Aorta (tissue), 5 donors: Measurements from ENCODE around the gene TRIM39. TPM values are rescaled to one million over a fixed set of nuclear protein-coding genes. Genes with fewer than 3 reads are reported as not detected.

Experiments
- ATAC-seq: fragments of 200-7000 bp; cut with Tn5 transposase; one replicate; pipeline ENCODE4 v1.9.1; 2022; ENCODE audit warnings: moderate library complexity; ENCODE audit not compliant: low FRiP score
- DNase-seq, 2 donors: peaks; one replicate each; pipeline ENCODE4 v3.0.0-alpha.2; 2020
- H3K27ac ChIP-seq, 2 donors: one replicate each; pipeline ENCODE4 v1.5.1; 2013; ENCODE audit warnings: low read length in 2 of 2, mild to moderate bottlenecking in 2 of 2, moderate library complexity in 2 of 2, control low read depth in 1 of 2, inconsistent platforms in 1 of 2, low read depth in 1 of 2
- H3K27me3 ChIP-seq, 2 donors: one replicate each; pipeline ENCODE4 v1.6.1; 2013; ENCODE audit warnings: control low read depth in 1 of 2, low read length in 1 of 2, mild to moderate bottlenecking in 1 of 2, moderate library complexity in 1 of 2; ENCODE audit not compliant: insufficient read depth in 2 of 2, control insufficient read depth in 1 of 2
- H3K36me3 ChIP-seq, 2 donors: one replicate each; pipeline ENCODE4 v1.6.1; 2013; ENCODE audit warnings: control low read depth in 1 of 2, low read length in 1 of 2, mild to moderate bottlenecking in 1 of 2; ENCODE audit not compliant: insufficient read depth in 2 of 2, control insufficient read depth in 1 of 2
- H3K4me1 ChIP-seq, 2 donors: one replicate each; pipeline ENCODE4 v1.6.1; 2013; ENCODE audit warnings: low read length in 2 of 2, control low read depth in 1 of 2, mild to moderate bottlenecking in 1 of 2, moderate library complexity in 1 of 2; ENCODE audit not compliant: insufficient read depth in 2 of 2, control insufficient read depth in 1 of 2
- H3K4me3 ChIP-seq, 2 donors: one replicate each; pipeline ENCODE4 v1.5.1; 2013; ENCODE audit warnings: low read length in 2 of 2, control low read depth in 1 of 2, mild to moderate bottlenecking in 1 of 2
- H3K9me3 ChIP-seq: one replicate; pipeline ENCODE4 v1.6.1; 2013; ENCODE audit warnings: mild to moderate bottlenecking, low read length; ENCODE audit not compliant: control insufficient read depth
- WGBS, 2 donors: extraction: QIAGEN DNeasy Blood & Tissue Kit; methylation state at CpG; one replicate each; pipeline ENCODE4 v1.1.7; 2013; 5-methylcytosine and 5-hydroxymethylcytosine counted together
- intact Hi-C, 2 donors: fragments of 100-400 bp; cut with DNase I; formaldehyde crosslinking; loops; one replicate each; pipeline versions ENCODE4 v1.14.2 to v1.15.0; 2022
- polyA plus RNA-seq, 2 donors: library from polyadenylated mRNA; stranded (reverse); fragments of 200-250 nt; gene quantifications; one replicate each; pipeline ENCODE4 v1.2.3, GENCODE V29; 2013
- total RNA-seq, 2 donors: library from RNA; stranded (reverse); fragmentation: NEBNext Ultra II Directional; extraction: Animal tissue kit (Norgen Biotek cat#: 25700); gene quantifications; one replicate each; pipeline ENCODE4 v1.2.1, GENCODE V29; 2021
- donor health status: healthy with polysubstance abuse.
- donor health status: Bipolar disorder and iron deficiency.
- donor health status: DM: no; HTN: no; CAD: no.
- donor health status: DM: no; HTN: no; CAD: no.
- donor health status: DM: yes; HTN: yes; CAD: no.

Gene TRIM39
- total and polyA plus RNA-seq, 4 donors = 10.3 to 15.7 (median 14.7) TPM

- H3K36me3 ChIP-seq = peaks cover 3 to 5% of the 10 kb centered on the region in 2 donors
Measured at GRCh38 chr6:30340589-30341054, 13.9 kb downstream of the TRIM39 start.

GRCh38 chr6:30341218-30341617 is 14.5 kb downstream of the TRIM39 start:
- Histone ChIP-seq H3K4me3 (no peak overlapping the region), H3K36me3 (peaks cover 2 to 3% of the 10 kb centered on the region in 2 donors), H3K27ac (no peak overlapping the region), H3K27me3 (no peaks in the 10 kb centered on the region), H3K9me3 (no peaks in the 10 kb centered on the region), H3K4me1 (no peaks in the 10 kb centered on the region)
- ATAC-seq (no peak), DNase-seq (no peak)
- 91 to 94% methylated on average over 3 of the region's 3 CpGs for WGBS, 2 donors
- intact Hi-C loops = no loop called here

More at GRCh38 chr6:30340589-30341054, 13.9 kb downstream of the TRIM39 start:
- ATAC-seq (no peak), DNase-seq (no peak)
- Histone ChIP-seq H3K27me3 (no peaks in the 10 kb centered on the region), H3K27ac (no peak overlapping the region), H3K4me1 (no peaks in the 10 kb centered on the region), H3K4me3 (no peak overlapping the region), H3K9me3 (no peaks in the 10 kb centered on the region)
- intact Hi-C loops = no loop called here
- WGBS, 2 donors = 86 to 91% methylated on average over 6 of the region's 6 CpGs

GRCh38 chr6:30341728-30342127 is 15.0 kb downstream of the TRIM39 start:
- H3K4me3 ChIP-seq = no peak overlapping the region
- no peaks in the 10 kb centered on the region for H3K9me3 ChIP-seq
- H3K27me3 ChIP-seq = no peaks in the 10 kb centered on the region
- no peaks in the 10 kb centered on the region for H3K4me1 ChIP-seq
- DNase-seq (no peak), ATAC-seq (no peak)
- H3K36me3 ChIP-seq = peaks cover 2 to 3% of the 10 kb centered on the region in 2 donors
- 94% methylated on average over 16 of the region's 16 CpGs for WGBS, 2 donors
- no peak overlapping the region for H3K27ac ChIP-seq
- intact Hi-C loops = no loop called here

DNA sequence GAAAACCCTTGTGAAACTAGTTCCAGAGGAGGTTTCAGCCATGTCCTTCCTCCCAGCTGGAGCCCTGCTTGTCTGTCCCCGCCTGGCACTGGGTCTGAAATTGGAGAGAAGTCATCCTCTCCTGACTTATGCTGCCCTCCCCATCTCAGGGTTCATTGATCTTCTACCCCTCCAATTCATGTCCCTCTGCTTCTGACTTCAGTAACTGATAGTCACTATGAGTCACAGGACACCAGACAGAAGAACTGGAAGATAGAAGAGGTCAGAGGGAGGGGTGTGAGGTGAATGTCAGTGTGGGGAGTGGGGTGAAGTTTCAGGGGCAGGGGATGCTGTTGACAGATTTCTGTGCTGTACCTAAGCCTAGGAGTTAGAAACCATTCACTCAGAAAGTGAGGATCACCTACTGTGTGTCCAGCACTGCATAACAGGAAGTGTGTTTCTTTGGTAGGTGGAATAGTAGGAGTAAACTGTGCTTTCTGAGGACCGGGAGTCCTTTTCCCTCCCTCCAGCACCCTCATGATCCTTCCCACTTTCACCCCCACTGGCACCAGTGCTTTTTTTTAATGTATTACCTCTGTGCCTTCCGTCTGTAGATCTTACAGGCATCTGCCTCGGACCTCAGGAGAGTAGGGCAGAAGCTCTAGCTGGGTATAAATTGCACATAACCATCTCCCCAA is 17.6 kb downstream of the TRIM39 start:
- H3K27me3 ChIP-seq = no peaks in the 10 kb centered on the region
- intact Hi-C loops = no loop called here
- ATAC-seq = no peak
- H3K4me1 ChIP-seq = no peaks in the 10 kb centered on the region
- no peak for DNase-seq
- peak overlapping the region in 1 of 2 donors; percentile 8 for H3K27ac ChIP-seq
- no peaks in the 10 kb centered on the region for H3K9me3 ChIP-seq
- 60 to 62% methylated on average over 4 of the region's 4 CpGs for WGBS, 2 donors
- H3K36me3 ChIP-seq = peaks cover 2 to 3% of the 10 kb centered on the region in 2 donors
- H3K4me3 ChIP-seq = no peak overlapping the region

GRCh38 chr6:30344868-30345671 is 18.3 kb downstream of the TRIM39 start, which contains the start of gene RPP21:
Gene RPP21, plus strand, starts transcription at chr6:30345156. Its CDS starts 16 bp downstream, at chr6:30345172.
- Histone ChIP-seq H3K27me3 (no peaks in the 10 kb centered on the region), H3K27ac (peak within 1 kb of the TSS in 1 of 2 donors; percentile 66), H3K9me3 (no peaks in the 10 kb centered on the region), H3K36me3 (peaks cover 0 to 3% of the 10 kb centered on the region in 2 donors), H3K4me3 (peak within 1 kb of the TSS; percentile 38 to 58), H3K4me1 (no peaks in the 10 kb centered on the region)
- peak; percentile 85 to 95 for DNase-seq
- intact Hi-C loops = no loop called here
- 2% methylated on average over 63 to 64 of the region's 64 CpGs for WGBS, 2 donors
- peak; percentile 96 for ATAC-seq

DNA sequence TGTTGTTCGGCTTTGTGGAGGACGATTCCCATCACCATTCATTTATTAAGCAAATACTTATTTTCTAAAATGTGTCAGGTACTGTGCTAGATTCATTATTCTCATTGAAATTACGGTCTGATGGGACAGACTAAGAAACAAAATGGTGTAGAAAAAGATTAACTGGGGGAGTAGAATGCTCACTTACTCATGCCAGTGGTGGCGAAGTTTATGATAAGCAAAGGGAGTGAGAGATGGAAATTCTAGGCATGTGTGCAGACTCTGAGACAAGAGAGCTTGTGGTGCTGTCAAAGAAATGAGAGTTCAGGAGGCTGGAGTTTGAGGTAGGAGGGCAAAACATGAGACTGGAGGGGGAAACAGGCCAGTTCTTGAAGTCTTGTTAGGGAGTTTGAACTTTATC is 19.1 kb downstream of the TRIM39 start:
- H3K4me3 ChIP-seq = peak overlapping the region in 1 of 2 donors; percentile 38
- intact Hi-C loops = no loop called here
- H3K27ac ChIP-seq = no peak overlapping the region
- H3K27me3 ChIP-seq = no peaks in the 10 kb centered on the region
- H3K4me1 ChIP-seq = no peaks in the 10 kb centered on the region
- H3K9me3 ChIP-seq = no peaks in the 10 kb centered on the region
- no peaks in the 10 kb centered on the region for H3K36me3 ChIP-seq
- ATAC-seq = no peak
- DNase-seq = no peak
- WGBS, 2 donors = 33 to 35% methylated on average over 4 of the region's 4 CpGs

GRCh38 chr6:30348957-30349356 is 22.2 kb downstream of the TRIM39 start:
- no peak overlapping the region for H3K27ac ChIP-seq
- DNase-seq (no peak), ATAC-seq (no peak)
- H3K4me3 ChIP-seq = no peak overlapping the region
- WGBS, 2 donors = 60 to 89% methylated on average over 3 of the region's 3 CpGs
- intact Hi-C loops = no loop called here
- no peaks in the 10 kb centered on the region for H3K4me1 ChIP-seq
- H3K9me3 ChIP-seq = no peaks in the 10 kb centered on the region
- no peaks in the 10 kb centered on the region for H3K27me3 ChIP-seq
- H3K36me3 ChIP-seq = no peaks in the 10 kb centered on the region

GRCh38 chr6:30349421-30350177 is 22.9 kb downstream of the TRIM39 start:
- intact Hi-C loops = no loop called here
- 66 to 76% methylated on average over 3 of the region's 3 CpGs for WGBS, 2 donors
- no peak for DNase-seq

More at GRCh38 chr6:30349421-30350177, 22.9 kb downstream of the TRIM39 start:
- Histone ChIP-seq H3K4me1 (no peaks in the 10 kb centered on the region), H3K27me3 (no peaks in the 10 kb centered on the region), H3K27ac (no peak overlapping the region), H3K4me3 (no peak overlapping the region), H3K9me3 (no peaks in the 10 kb centered on the region), H3K36me3 (no peaks in the 10 kb centered on the region)
- ATAC-seq = no peak
